Effector CD8-positive, alpha-beta T cell (primary cell): ENCODE measurements around the gene LRRC32.
"Not testable (repeated sequence)": the region's sequence is repeated elsewhere in the genome, so short reads cannot be mapped to it uniquely, and the experiment has no call there.

ENCODE experiments used
- DNase-seq: peaks from one replicate; lab custom pipeline; 2025; lab: John Stamatoyannopoulos, UW

Gene LRRC32

DNA sequence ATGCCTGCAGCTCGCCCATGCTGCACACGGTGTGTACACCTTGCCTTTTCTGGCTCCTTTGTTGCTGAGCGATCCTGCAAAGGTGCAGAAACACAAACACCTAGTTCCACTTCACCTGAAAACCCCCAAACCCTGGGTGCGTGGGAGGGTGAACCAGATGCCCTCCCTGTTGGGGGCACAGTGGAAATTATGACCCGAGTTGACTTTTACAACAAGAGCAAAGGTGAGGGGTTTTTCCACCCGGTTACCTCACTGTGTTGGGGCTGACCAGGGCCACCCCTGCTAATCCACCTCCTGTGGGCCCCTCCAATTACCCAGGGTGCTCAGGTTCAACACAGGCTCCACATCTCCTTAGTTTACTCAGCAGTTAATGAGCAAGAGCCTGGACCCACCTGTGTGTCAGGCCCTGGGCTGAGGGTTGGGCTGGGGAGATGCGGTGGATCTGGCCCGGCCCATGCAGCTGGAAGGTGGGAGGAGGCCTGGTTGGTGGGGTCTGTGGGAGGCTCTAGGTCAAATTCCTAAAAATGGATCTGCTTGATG is 42.1 kb downstream of the LRRC32 start:
- no peak for DNase-seq

DNA sequence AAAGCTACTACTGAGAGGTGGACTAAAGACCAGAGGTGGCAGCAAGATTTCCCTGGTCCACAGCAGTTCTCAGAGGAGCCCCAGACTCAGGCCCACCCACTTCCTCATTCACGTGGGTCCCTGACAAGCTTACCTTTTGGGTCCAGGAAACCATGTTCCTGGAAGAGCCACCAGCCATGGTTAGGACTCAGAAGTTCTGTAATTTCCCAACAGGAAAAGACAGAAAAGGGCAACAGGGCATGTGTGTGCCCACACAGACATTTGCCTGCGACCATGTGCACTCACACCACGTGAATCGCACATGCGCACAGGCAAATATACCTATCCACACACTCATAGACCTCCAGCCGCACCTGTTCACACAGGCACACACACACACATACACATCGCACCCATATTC is 42.9 kb downstream of the LRRC32 start:
- no peak for DNase-seq

DNA sequence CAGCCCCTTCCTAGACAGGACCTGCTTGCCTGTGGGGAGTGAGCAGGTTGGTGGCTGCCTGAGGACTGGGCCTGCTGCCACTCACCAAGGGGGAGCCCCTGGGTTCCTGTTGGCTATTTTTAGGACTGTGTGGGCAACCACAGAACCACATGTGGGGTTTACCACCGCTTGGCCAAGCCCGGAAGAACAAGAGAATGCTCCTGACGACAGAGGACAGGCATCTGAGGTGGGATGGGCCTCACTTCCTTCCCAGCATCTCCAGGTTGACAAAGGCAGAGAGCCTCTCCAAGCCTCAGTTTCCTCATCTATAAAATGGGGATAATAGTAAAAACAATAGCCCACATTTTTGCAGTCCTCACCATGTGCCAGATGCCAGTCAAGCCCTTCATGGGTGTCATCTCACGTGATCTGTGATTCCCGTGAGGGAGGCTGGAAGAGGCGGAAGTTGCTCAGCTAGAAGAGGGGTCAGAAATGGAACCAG is 43.6 kb downstream of the LRRC32 start:
- no peak for DNase-seq

DNA sequence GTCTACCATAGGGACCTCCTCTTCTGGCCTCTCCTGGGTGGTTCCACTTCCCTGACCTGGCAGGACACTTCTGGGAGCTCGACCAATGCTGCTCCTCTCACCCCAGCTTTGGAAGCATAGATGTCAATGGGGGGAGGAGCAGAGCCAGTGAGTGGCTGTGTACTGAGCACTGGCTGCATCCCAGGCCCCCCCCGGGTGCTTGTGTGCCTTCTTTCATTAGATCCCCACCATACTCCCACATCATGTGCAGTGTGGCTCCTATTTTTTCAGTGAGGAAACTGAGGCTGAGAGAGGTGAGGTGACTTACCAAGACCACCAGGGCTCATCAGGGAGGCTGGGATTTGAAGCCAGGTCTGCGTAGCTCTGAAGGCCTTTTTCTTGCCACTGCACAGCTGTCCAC is 44.3 kb downstream of the LRRC32 start:
- DNase-seq, result no peak

- no peak for DNase-seq
Observed at GRCh38 chr11:76625472-76626186, 44.9 kb downstream of the LRRC32 start.

DNA sequence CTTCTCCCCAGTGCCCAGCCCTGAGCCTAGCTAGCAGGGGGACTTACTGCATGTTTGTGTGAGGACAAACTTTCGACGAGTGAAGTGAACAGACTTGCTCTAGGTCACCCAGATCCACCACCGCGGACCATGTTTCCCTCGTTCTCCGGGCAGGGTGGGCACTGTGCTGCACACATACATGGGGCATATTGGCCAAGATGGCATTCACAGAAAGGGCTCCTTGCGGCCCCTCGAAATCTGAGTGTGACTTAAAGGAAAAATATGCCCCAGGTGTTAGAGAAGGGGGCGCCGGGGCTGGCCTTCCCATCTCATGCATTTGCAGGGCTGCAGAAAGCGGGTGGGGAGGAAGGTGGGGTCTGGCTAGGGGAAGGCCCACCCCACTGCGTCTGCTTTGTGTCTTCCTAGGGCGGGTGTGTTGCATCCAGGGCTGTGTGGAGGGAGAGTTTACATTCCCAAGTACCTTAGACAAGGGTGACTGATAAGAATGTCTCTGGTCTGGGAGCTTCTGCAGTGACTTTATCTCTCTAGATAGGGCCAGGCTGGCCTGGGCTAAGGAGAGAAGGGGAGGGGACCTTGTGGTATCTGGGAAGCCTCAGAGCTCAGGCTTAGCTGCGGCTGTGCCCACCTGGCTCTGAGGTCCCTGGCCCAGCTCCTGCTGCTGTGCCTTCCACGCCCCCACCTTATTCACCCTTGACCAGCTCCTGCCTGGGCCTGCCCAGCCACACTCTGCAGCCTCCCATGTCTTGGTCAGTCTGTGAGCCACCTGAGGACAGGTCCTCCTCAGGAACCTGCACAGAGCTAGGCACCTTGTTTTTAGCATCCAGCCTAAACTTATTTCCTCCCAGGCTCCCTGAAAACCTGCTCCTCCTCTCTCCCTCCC is 45.8 kb downstream of the LRRC32 start:
- no peak for DNase-seq

DNA sequence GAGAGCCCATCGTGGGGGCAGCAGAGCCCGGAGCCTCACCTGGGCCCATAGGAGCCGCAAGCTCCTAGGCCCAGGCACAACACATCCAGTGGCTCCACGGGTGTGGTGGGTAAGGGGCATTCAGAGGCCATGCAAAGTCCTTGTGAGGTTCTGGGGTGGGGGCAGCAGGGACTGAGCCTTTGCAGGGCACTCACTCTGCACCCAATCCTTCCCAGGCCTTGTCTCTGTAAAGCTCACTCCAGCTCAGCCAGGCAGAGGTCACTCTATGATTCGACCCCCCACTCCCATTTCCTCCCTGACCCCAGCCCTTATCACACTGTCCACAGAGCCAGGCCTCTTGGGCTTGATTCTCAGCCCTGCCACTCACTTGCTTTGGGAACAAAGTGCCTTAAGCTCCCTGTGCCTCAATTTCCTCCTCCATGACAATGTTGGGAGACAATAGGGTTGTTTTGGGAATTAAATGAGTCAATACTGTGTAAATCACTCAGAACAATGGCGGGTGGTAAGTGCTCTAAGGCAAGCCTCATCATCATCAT is 46.6 kb downstream of the LRRC32 start:
- no peak for DNase-seq

DNA sequence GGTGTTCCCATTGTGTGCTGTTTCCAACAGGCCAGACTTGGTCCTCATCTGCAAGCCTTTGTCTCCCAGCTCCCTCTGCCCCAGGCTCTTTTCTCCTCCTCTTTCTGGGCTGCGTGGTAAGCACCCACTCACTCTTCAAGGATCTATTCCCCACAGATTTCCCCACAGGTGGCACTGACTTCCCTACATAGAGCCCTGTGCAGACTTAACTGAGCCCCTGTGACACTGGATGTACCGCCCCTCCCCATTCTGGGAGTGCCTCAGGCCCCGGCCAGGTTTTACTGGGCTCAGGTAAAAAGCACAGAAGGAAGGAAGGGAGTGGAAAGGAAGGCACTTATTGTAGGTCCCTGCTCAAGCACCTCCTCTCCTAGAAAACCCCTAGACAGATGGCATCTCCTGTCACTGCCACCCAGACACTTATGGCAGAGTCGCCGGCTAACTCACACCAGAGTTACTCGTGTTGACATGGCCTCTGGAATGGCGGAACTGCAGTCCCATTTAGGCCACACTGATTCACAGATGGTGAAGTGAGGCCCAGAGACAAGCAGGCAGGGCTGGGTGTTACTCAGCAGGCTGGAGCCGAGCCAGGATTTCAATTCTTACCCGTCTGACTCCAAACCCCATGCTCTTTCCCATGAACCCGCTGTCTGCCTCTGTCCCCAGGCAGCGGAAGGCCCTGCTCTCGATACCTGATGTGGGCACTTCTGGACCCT is 47.2 kb downstream of the LRRC32 start:
- DNase-seq, result no peak

- no peak for DNase-seq
Observed at GRCh38 chr11:76622493-76623094, 48.0 kb downstream of the LRRC32 start.

DNA sequence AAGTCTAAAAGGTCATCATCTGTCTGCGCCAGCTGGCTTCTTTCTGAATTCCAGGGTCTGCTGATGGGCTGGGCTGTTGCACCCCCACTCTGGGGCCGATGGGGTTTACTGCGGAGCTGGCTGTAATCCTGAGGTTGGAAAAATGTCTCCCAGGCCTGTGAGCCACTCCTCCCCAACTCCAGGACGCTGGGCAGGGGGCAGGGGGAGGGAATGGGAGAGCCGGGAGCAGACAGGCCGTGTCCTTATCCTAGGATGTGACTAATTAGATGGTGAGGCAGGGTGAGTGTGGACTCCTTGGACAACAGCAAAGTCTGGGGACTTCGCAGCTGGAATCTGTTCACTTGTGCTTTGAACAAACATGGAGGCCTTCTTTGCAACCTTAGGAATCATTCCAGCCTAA is 48.7 kb downstream of the LRRC32 start:
- no peak for DNase-seq

DNA sequence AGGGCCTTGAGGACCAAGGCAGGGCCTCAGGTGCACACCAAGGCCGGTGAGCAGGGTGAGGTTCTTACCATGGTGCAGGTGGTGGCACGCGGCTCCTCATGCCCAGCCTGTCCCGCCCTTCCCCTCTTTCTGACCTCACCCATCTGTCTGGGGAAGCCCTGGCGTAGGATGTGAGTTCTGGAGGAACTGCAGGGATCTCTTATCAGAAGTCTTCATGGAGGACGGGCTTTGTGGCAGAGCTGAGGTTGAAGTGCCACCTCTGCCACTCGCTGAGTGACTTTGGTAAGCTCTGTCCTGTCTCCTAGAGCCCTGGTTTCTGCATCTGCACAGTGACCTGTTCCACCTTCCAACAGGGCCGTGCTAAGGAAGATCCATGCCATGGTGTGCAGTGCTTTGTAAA is 49.1 kb downstream of the LRRC32 start:
- no peak for DNase-seq

DNA sequence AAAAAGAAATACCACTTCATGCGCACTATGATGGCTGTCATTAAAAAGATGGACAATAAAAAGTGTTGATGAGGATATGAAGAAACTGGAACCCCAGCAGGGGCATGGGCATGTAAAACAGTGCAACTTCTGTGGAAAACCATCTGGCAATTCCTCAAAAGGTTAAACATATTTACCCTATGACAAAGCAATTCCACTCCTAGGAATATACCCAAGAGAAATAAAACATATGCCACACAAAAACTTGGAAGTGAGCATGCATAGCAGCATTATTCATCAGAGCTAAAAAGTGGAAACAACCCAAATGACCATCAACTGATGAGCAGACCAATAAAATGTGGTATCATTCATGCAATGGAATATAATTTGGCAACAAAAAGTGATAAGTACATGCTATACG is 50.1 kb downstream of the LRRC32 start:
- no peak for DNase-seq

DNA sequence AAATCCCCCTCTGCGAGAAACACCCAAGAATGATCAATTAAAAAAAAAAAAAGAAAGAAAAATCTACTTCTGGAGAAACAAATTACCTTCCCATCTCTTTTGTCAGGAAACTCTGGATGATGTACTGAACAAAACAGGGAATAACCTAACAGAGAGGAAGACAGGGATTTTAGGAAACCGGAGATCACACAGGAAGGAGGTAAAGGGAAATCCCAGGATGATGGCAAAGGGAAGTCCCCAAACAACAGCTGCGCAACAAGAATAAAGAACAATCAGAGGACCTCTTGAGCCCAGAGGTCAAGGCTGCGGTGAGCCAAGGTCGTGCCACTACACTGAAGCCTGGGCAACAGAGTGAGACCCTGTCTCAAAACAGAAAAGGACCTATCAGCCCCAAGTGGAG is 50.7 kb downstream of the LRRC32 start:
- not testable (repeated sequence) for DNase-seq

DNA sequence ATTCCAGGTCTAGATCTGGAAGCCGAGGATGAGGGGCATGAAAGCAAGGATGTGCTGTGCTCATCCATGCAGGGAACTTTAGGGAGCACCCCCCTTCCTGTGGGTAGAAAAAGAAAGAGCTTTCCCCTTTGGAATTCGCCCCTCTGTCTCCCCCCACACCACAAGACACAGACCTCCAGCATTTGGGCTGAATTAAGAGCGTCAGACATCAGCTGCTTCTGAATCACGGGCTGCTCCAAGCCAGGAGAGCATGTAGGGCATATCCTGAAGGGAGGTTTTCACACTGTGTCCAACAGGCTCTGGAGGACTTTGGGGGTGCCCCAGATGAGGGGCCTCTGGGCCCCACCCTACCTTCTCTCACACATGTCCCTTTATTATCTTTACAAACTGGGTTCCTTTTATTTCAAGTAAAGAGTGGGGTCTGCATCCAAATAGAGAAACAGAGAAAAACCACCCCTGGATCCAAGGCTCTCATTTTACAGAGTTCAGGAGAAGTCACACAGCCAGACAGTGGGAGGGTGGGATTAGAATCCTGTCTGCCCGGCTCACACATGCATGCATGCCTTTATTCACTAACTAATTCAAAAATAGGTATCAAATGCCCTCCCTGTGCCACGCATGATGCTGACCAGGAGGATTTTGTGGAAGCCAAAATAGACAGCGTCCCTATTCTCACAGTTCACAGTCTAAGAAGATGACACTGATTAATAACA is 52.8 kb downstream of the LRRC32 start:
- no peak for DNase-seq

DNA sequence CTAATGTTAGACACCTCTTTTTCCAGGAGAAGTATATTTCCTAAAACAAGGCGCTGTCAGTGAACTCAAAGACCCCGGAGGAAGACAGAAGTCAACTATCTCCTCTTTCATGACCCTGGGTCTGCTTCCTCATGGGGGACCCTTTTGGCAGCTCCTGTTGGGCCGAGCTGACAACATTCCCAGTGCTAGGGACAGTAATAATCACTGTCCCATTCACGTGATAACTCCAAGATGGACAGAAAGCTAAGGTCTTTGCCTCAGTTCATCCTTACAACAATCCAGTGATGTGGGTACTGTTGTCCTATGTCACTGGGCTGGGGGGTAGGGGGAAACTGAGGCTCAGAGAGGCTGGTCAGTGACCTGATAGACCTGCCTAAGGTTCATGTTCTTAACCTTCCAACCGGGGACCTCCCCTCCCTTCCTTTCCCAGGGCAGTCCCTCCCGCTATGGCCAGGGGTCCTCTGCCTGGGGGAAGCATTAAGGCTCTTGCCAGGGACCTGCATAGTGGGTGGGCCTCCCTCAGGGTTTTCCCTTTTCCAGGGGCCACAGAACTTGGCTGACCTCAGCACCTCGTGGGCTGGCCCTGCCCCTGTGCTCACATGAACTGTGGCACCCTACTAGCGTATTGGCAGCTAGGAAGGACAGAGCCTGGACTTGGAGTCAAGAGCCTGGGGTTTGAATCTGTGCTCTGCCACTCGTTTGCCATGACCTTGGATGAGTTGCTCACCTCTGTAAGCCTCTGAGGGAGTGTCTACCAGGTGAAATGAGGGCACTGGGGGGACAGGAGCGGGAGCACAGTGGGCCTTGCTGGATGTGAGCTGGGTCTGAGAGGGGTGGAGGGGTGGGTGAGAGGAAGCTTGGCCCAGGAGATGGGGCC is 53.6 kb downstream of the LRRC32 start:
- DNase-seq, result no peak

GRCh38 chr11:76615950-76616349 is 54.6 kb downstream of the LRRC32 start:
- no peak for DNase-seq

DNA sequence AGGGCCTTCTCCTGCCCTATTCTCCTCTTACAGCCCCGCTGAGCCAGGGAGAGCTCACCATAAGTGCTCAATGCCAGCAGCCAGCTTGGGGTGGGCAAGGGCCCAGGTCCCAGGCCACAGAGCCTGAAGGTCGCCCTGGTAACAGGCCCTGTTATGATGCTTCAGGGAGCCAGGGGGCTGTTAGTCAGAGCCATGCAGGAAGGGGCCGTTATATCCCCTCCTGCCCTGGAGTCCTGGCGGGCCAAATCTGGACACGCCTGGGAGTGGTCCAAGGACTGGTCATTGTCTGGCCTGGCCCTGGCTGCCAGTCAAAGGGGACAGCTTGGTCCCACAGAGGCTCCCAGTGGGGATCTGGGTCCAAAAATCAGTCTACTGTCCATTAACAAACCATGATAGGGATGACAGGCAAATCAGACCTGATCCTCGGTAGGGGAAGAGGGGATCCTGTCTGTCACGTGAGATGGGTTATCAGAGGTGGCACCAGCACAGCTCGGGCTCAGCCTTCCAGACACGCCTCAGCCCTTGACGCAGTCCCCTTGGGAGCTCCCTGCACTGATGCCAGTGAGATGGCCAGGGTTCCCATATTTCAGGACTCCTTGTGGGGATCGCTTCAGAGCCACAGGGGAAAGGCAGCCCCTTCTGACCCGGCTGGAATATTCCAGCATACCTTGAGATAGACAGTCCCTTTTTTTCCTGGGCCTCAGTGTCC is 55.9 kb downstream of the LRRC32 start:
- no peak for DNase-seq

DNA sequence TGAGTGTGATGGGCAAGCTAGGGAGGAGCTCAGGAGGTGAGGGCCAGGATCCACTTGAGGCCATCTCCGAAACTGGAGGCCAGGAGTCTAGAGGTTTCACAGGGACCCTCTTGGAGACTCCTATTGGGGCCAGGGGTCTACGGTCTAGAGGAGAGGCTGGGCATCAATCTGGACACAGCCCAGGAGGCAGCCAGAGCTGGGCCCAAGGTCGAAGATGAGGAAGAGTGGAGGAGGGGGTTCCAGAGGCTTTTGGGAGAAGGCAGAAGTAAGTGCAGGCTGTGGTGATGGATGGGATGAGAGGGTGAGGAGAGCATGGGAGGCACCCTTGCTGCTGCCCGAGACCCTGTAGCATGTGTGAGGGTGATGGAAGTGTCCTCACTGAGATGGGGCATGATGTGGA is 56.6 kb downstream of the LRRC32 start:
- DNase-seq, result no peak

DNA sequence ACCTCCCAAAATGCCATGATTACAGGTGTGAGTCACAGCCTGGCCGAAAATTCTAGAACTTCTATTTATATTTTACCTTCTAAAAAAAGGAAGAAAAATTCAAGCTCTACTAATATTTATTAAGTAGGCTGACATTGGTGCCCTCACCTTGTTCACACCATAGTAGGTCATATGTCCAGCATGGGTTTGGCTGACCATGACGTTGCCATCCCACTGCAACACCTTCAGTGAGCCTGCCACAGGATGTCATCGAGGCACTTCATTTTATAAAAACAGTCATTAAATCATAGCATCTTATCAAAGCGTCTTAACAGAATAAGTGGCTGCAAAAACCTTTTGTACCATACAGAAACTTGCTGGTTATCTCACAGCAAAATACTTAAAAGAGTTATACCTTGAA is 58.3 kb downstream of the LRRC32 start:
- DNase-seq, result no peak
